Measurements from ENCODE around the gene RTN4RL2. TPM values are rescaled to one million over a fixed set of nuclear protein-coding genes. Genes with fewer than 3 reads are reported as not detected.

RTN4RL2 gene
- total RNA-seq, 1 experiment from 2014 or later = 0.90 TPM

GRCh38 chr11:57515332-57516060, 55.2 kb downstream of the RTN4RL2 start, which contains the start of gene SLC43A1:
SLC43A1 (minus strand) TSS chr11:57515702; CDS start chr11:57514111, 1,591 bp downstream.
- intact Hi-C loops (cut with micrococcal nuclease; ENCODE audit: unreplicated experiment) = no loop called here

GRCh38 chr11:57516061-57516443, 55.7 kb downstream of the RTN4RL2 start:
- H3K27ac ChIP-seq (ENCODE audit: low read length) = no peak overlapping the region
- DNase-seq (ENCODE audit: low read depth, low spot score) (no peak), ATAC-seq (no peak)
- TF ChIP-seq POLR2AphosphoS5 (IDR thresholded peaks at IDR 0.05; ENCODE audit: low read depth, low read length) (no peak), SIN3A (IDR thresholded peaks at IDR 0.05; ENCODE audit: borderline replicate concordance, insufficient read depth, low read depth, low read length) (no peak), TCF7L2 (IDR thresholded peaks at IDR 0.05; ENCODE audit: low read depth, low read length) (no peak)
- TF ChIP-seq, protein P1, sequence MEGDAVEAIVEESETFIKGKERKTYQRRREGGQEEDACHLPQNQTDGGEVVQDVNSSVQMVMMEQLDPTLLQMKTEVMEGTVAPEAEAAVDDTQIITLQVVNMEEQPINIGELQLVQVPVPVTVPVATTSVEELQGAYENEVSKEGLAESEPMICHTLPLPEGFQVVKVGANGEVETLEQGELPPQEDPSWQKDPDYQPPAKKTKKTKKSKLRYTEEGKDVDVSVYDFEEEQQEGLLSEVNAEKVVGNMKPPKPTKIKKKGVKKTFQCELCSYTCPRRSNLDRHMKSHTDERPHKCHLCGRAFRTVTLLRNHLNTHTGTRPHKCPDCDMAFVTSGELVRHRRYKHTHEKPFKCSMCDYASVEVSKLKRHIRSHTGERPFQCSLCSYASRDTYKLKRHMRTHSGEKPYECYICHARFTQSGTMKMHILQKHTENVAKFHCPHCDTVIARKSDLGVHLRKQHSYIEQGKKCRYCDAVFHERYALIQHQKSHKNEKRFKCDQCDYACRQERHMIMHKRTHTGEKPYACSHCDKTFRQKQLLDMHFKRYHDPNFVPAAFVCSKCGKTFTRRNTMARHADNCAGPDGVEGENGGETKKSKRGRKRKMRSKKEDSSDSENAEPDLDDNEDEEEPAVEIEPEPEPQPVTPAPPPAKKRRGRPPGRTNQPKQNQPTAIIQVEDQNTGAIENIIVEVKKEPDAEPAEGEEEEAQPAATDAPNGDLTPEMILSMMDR (IDR thresholded peaks at IDR 0.05) = no peak
- TF ChIP-seq, protein P2, sequence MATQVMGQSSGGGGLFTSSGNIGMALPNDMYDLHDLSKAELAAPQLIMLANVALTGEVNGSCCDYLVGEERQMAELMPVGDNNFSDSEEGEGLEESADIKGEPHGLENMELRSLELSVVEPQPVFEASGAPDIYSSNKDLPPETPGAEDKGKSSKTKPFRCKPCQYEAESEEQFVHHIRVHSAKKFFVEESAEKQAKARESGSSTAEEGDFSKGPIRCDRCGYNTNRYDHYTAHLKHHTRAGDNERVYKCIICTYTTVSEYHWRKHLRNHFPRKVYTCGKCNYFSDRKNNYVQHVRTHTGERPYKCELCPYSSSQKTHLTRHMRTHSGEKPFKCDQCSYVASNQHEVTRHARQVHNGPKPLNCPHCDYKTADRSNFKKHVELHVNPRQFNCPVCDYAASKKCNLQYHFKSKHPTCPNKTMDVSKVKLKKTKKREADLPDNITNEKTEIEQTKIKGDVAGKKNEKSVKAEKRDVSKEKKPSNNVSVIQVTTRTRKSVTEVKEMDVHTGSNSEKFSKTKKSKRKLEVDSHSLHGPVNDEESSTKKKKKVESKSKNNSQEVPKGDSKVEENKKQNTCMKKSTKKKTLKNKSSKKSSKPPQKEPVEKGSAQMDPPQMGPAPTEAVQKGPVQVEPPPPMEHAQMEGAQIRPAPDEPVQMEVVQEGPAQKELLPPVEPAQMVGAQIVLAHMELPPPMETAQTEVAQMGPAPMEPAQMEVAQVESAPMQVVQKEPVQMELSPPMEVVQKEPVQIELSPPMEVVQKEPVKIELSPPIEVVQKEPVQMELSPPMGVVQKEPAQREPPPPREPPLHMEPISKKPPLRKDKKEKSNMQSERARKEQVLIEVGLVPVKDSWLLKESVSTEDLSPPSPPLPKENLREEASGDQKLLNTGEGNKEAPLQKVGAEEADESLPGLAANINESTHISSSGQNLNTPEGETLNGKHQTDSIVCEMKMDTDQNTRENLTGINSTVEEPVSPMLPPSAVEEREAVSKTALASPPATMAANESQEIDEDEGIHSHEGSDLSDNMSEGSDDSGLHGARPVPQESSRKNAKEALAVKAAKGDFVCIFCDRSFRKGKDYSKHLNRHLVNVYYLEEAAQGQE (IDR thresholded peaks at IDR 0.05; ENCODE audit: insufficient read depth in 1 of 2, low read depth in 2 of 2, low read length in 1 of 2) = no peak
- no peaks in the 10 kb centered on the region for H3K9me3 ChIP-seq (ENCODE audit: control insufficient read depth, insufficient read depth, low read depth, low read length)
- BruUV-seq (replicated peaks) = no TSS peak
- intact Hi-C loops (cut with micrococcal nuclease; ENCODE audit: unreplicated experiment) = no loop called here
- POLR2A ChIA-PET = no interaction called here
- peaks cover 3% of the 10 kb centered on the region; the same call in 1 of the 2 replicates for H3K27me3 ChIP-seq (ENCODE audit: control insufficient read depth, insufficient read depth, low read length)
- peak overlapping the region; percentile 50 to 70 for H3K4me3 ChIP-seq (ENCODE audit: low read depth in 2 of 2, low read length in 2 of 2)
- CTCF ChIA-PET = interaction anchor here (0.6 kb wide), 3 partner anchors 16 to 25 kb away, joined by 3 read pairs; no protein-coding TSS in a partner anchor
- no peaks in the 10 kb centered on the region for H3K4me1 ChIP-seq (ENCODE audit: control insufficient read depth, insufficient read depth, low read length)
- no peaks in the 10 kb centered on the region for H3K36me3 ChIP-seq (ENCODE audit: control insufficient read depth, insufficient read depth, low read length)
- in situ Hi-C loops (cut with HindIII; ENCODE audit: low pct_unique_long_range_greater_than_20kb, low sequenced_read_pairs) = no loop called here

More at GRCh38 chr11:57515332-57516060, 55.2 kb downstream of the RTN4RL2 start, which contains the start of gene SLC43A1:
- BruUV-seq (replicated peaks) = no TSS peak
- Histone ChIP-seq H3K27me3 (ENCODE audit: control insufficient read depth, insufficient read depth, low read length) (peaks cover 3% of the 10 kb centered on the region; the same call in 1 of the 2 replicates), H3K4me3 (ENCODE audit: low read depth in 2 of 2, low read length in 2 of 2) (peak within 1 kb of the TSS; percentile 50 to 70), H3K27ac (ENCODE audit: low read length) (no peak within 1 kb of the TSS), H3K36me3 (ENCODE audit: control insufficient read depth, insufficient read depth, low read length) (no peaks in the 10 kb centered on the region), H3K4me1 (ENCODE audit: control insufficient read depth, insufficient read depth, low read length) (no peaks in the 10 kb centered on the region), H3K9me3 (ENCODE audit: control insufficient read depth, insufficient read depth, low read depth, low read length) (no peaks in the 10 kb centered on the region)
- DNase-seq (ENCODE audit: low read depth, low spot score) (no peak), ATAC-seq (peak; percentile 45)
- ChIA-PET CTCF (interaction anchor here (0.6 kb wide), 3 partner anchors 17 to 24 kb away, joined by 3 read pairs; no protein-coding TSS in a partner anchor), POLR2A (interaction anchor here (0.6 kb wide), 1 partner anchor 17 kb away, joined by 4 read pairs; no protein-coding TSS in a partner anchor)
- in situ Hi-C loops (cut with HindIII; ENCODE audit: low pct_unique_long_range_greater_than_20kb, low sequenced_read_pairs) = no loop called here
- no peak for TF ChIP-seq SIN3A (IDR thresholded peaks at IDR 0.05; ENCODE audit: borderline replicate concordance, insufficient read depth, low read depth, low read length)
- no peak for TF ChIP-seq TCF7L2 (IDR thresholded peaks at IDR 0.05; ENCODE audit: low read depth, low read length)
- TF ChIP-seq, protein P1 (IDR thresholded peaks at IDR 0.05) = no peak
- TF ChIP-seq, protein P2 (IDR thresholded peaks at IDR 0.05; ENCODE audit: insufficient read depth in 1 of 2, low read depth in 2 of 2, low read length in 1 of 2) = no peak
- no peak for TF ChIP-seq POLR2AphosphoS5 (IDR thresholded peaks at IDR 0.05; ENCODE audit: low read depth, low read length)
